Measurements from ENCODE around the gene TEFM. TPM values are rescaled to one million over a fixed set of nuclear protein-coding genes. Genes with fewer than 3 reads are reported as not detected.

The TEFM gene
- total RNA-seq, result 9.8 and 15.5 TPM in 2 replicates
- long read RNA-seq, transcript TEFM-202 (2 exons, 559 nt), result minor isoform, 5 of 65 reads
- long read RNA-seq, transcript TEFM-204 (3 exons, 2,109 nt), result minor isoform, 5 of 65 reads
- long read RNA-seq, transcript TEFM-205 (4 exons, 1,891 nt), result major isoform, 42 of 65 reads
- long read RNA-seq, partial matches to known transcripts, result 3 of 65 reads
- long read RNA-seq, other reads (novel, unspliced or antisense), result 9 of 65 reads

DNA sequence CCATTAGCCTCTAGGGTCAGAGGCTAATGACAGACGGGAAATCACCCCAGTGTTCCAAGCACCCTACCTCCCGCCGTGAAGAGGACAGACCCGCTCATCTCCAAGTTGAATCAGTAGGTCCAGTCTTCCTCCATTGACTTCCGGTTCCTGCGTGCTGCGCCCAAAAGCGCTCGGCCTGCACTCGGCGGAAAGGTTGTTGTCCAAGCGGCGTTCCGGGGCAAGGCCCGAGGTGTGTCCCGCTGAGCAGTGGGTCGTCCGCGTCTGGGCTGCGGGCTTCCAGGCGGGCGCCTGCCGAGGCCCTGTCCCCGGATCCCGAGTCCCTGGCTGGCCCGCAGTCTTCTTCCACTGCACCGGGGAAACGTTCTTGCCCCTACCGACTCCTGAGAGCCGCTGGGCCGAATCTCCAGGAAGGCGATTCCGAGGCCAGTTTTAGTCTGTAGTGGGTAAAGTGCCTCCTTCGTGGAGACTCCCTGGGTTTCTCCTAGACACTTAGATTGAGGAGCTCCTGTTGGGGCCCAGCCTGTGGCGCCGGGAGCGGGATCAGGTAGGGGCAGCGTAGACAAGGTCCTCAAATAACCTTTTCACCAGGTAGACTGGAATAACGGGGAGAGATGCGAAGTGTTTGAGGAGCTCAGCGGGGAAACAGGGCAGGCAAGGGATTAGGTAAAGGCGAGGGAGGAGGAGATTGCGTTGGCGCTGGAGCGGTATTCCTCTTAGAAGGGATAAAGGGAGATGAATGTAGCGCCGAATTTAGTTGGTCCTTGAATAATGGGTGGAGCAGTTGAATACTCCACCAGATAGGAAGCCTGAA lies at the start of gene TEFM:
TEFM (minus strand) TSS at position 138 of the 811 bp plus-strand sequence; CDS start at position 98, 40 bp downstream.
- peaks cover 16% of the 10 kb centered on the region for H3K4me1 Mint-ChIP-seq (ENCODE audit: unreplicated experiment)
- peak within 1 kb of the TSS; percentile 96 for H3K27ac Mint-ChIP-seq (ENCODE audit: unreplicated experiment)
- H3K4me3 Mint-ChIP-seq (ENCODE audit: unreplicated experiment), result peak within 1 kb of the TSS; percentile 92
- DNase-seq (ENCODE audit: extremely low spot score, unreplicated experiment), result peak; percentile 96
- no peaks in the 10 kb centered on the region for H3K27me3 Mint-ChIP-seq (ENCODE audit: unreplicated experiment)
- TF ChIP-seq CTCF (IDR thresholded peaks at IDR 0.05), result no peak
- peaks cover 16% of the 10 kb centered on the region for H3K36me3 Mint-ChIP-seq (ENCODE audit: unreplicated experiment)
- no peaks in the 10 kb centered on the region for H3K9me3 Mint-ChIP-seq (ENCODE audit: unreplicated experiment)

GRCh38 chr17:30954046-30954830 lies 48.2 kb upstream of the TEFM start:
- no peak for DNase-seq (ENCODE audit: extremely low spot score, unreplicated experiment)
- Mint-ChIP-seq H3K4me1 (ENCODE audit: unreplicated experiment) (peaks cover 21% of the 10 kb centered on the region), H3K4me3 (ENCODE audit: unreplicated experiment) (no peak overlapping the region), H3K27ac (ENCODE audit: unreplicated experiment) (peak overlapping the region; percentile 3), H3K9me3 (ENCODE audit: unreplicated experiment) (no peaks in the 10 kb centered on the region), H3K27me3 (ENCODE audit: unreplicated experiment) (no peaks in the 10 kb centered on the region), H3K36me3 (ENCODE audit: unreplicated experiment) (no peaks in the 10 kb centered on the region)
- TF ChIP-seq CTCF (IDR thresholded peaks at IDR 0.05), result no peak

DNA sequence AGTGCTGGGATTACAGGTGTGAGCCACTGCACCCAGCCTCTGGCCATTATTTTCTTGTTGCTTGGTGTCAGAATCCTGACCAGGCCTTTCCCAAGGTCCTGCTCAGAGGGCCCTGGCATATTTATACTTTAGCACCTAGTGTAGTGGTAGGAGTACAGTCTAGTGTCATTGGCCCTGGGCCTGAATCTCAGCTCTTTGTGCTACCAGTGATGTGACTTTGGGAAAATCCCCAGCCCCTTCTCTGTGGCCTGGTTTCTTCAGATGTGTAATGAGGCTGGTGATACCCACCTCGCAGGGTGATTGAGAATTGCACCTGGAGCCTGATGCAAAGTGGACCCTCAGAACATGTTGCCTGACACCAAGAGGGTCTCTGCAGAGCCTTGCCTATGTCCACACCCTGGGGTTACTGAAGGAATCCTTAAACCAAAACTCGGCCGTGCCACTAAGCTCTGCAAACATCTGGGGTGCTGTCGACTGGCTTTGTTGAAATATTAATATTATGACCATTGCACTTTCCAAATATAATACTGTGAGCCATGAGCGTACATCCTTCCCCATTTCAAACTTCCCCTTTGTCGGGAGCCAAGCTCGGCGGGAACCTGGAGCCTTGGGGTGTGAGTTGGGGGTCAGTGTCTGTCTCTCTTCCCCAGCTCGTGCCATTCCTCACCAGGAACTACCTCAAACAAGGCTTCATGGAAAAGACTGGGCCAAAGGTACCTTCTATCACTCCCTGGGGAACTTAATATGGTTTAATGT lies 46.8 kb upstream of the TEFM start:
- TF ChIP-seq CTCF (IDR thresholded peaks at IDR 0.05), result no peak
- H3K4me3 Mint-ChIP-seq (ENCODE audit: unreplicated experiment), result no peak overlapping the region
- H3K9me3 Mint-ChIP-seq (ENCODE audit: unreplicated experiment), result no peaks in the 10 kb centered on the region
- no peaks in the 10 kb centered on the region for H3K36me3 Mint-ChIP-seq (ENCODE audit: unreplicated experiment)
- no peak overlapping the region for H3K27ac Mint-ChIP-seq (ENCODE audit: unreplicated experiment)
- H3K4me1 Mint-ChIP-seq (ENCODE audit: unreplicated experiment), result peaks cover 21% of the 10 kb centered on the region
- no peaks in the 10 kb centered on the region for H3K27me3 Mint-ChIP-seq (ENCODE audit: unreplicated experiment)
- DNase-seq (ENCODE audit: extremely low spot score, unreplicated experiment), result no peak

- no peak overlapping the region for H3K27ac Mint-ChIP-seq (ENCODE audit: unreplicated experiment)
- H3K36me3 Mint-ChIP-seq (ENCODE audit: unreplicated experiment), result no peaks in the 10 kb centered on the region
- no peak for TF ChIP-seq CTCF (IDR thresholded peaks at IDR 0.05)
- H3K27me3 Mint-ChIP-seq (ENCODE audit: unreplicated experiment), result no peaks in the 10 kb centered on the region
- no peak for DNase-seq (ENCODE audit: extremely low spot score, unreplicated experiment)
- peaks cover 5% of the 10 kb centered on the region for H3K4me1 Mint-ChIP-seq (ENCODE audit: unreplicated experiment)
- H3K9me3 Mint-ChIP-seq (ENCODE audit: unreplicated experiment), result no peaks in the 10 kb centered on the region
- H3K4me3 Mint-ChIP-seq (ENCODE audit: unreplicated experiment), result no peak overlapping the region
Observed at GRCh38 chr17:30950669-30951399, 44.8 kb upstream of the TEFM start.
